ENCODE results near the gene EXOSC5. TPM values are rescaled to one million over a fixed set of nuclear protein-coding genes. Genes with fewer than 3 reads are reported as not detected.
A peak's percentile ranks its signal among the peaks of the same experiment; 100 is the strongest.

EXOSC5 gene
- total and polyA plus RNA-seq, 2 of the 13 experiments (the other 11 are each of a cell fraction or from before 2014, with no cell fraction given) = 24.1 to 26.5 TPM

- TF ChIP-seq TFE3 (CRISPR knock-in tag; IDR thresholded peaks at IDR 0.05) = peak; percentile 13; the same call in 1 of the 2 replicates
- TF ChIP-seq NRL (CRISPR knock-in tag; IDR thresholded peaks at IDR 0.05; ENCODE audit: borderline replicate concordance) = 0 out of 2 replicates have a peak, but pooled peaks have one; percentile 34
- peak; percentile 85 for TF ChIP-seq PBX2 (CRISPR knock-in tag; IDR thresholded peaks at IDR 0.05)
- peak; percentile 84 for TF ChIP-seq NFYB (CRISPR knock-in tag; IDR thresholded peaks at IDR 0.05)
- peak; percentile 8 for TF ChIP-seq SKI (IDR thresholded peaks at IDR 0.05; ENCODE audit: partially characterized antibody)
- TF ChIP-seq TAF15 (IDR thresholded peaks at IDR 0.05; ENCODE audit: low read depth, low read length, poor library complexity, severe bottlenecking) = peak; percentile 50
- no peak for TF ChIP-seq PCBP2 (optimal IDR thresholded peaks at IDR 0.05; ENCODE audit: low read depth, low read length, poor library complexity, severe bottlenecking)
- TF ChIP-seq CBFB (CRISPR knock-in tag; IDR thresholded peaks at IDR 0.05) = no peak
- peak; percentile 47; the same call in 1 of the 2 replicates for TF ChIP-seq ZNF580 (CRISPR knock-in tag; IDR thresholded peaks at IDR 0.05; ENCODE audit: borderline replicate concordance, low read depth)
- no peak for TF ChIP-seq POLR2AphosphoS2 (IDR thresholded peaks at IDR 0.05; ENCODE audit: low read depth, low read length)
Observed at GRCh38 chr19:41363753-41364523, 33.2 kb downstream of the EXOSC5 start, which contains the start of gene B9D2 (continued).
